ENCODE results near the gene DNAJC3. TPM values are rescaled to one million over a fixed set of nuclear protein-coding genes. Genes with fewer than 3 reads are reported as not detected.
A peak's percentile ranks its signal among the peaks of the same experiment; 100 is the strongest.

The DNAJC3 gene
- total RNA-seq, 4 donors from 2014 or later = 15.7 to 21.6 (median 20.5) TPM

- H3K9me3 ChIP-seq = no peaks in the 10 kb centered on the region
- in situ Hi-C loops (cut with MboI; ENCODE audit: low sequenced_read_pairs in 4 of 4) = no loop called here
- intact Hi-C loops (cut with DNase I; ENCODE audit: low total_unique reads) = no loop called here
- H3K27ac ChIP-seq = no peak overlapping the region
- peaks cover 29 to 32% of the 10 kb centered on the region in 2 donors for H3K4me1 ChIP-seq
- no peaks in the 10 kb centered on the region for H3K36me3 ChIP-seq
- ATAC-seq (peak; percentile 55 to 75), DNase-seq (peak in 1 of 2 donors; percentile 11)
- H3K27me3 ChIP-seq = no peaks in the 10 kb centered on the region
- no peak overlapping the region for H3K4me3 ChIP-seq
- TF ChIP-seq POLR2A (IDR thresholded peaks at IDR 0.05) = no peak
- no peak for TF ChIP-seq CTCF (IDR thresholded peaks at IDR 0.05 in 4 of 5, conservative IDR thresholded peaks at IDR 0.05 in 1 of 5)
Observed at GRCh38 chr13:95698047-95698749, 21.3 kb downstream of the DNAJC3 start.

GRCh38 chr13:95703576-95703975, 26.6 kb downstream of the DNAJC3 start:
- ATAC-seq = no peak
- peaks cover 33 to 34% of the 10 kb centered on the region in 2 donors for H3K4me1 ChIP-seq
- no peaks in the 10 kb centered on the region for H3K36me3 ChIP-seq
- no peak overlapping the region for H3K4me3 ChIP-seq
- no peaks in the 10 kb centered on the region for H3K9me3 ChIP-seq
- intact Hi-C loops (cut with DNase I; ENCODE audit: low total_unique reads) (no loop called here), in situ Hi-C loops (cut with MboI; ENCODE audit: low sequenced_read_pairs in 4 of 4) (no loop called here)
- TF ChIP-seq POLR2A (IDR thresholded peaks at IDR 0.05) (no peak), CTCF (IDR thresholded peaks at IDR 0.05 in 4 of 5, conservative IDR thresholded peaks at IDR 0.05 in 1 of 5) (no peak)
- H3K27ac ChIP-seq = no peak overlapping the region
- DNase-seq = no peak
- no peaks in the 10 kb centered on the region for H3K27me3 ChIP-seq

- no peak for TF ChIP-seq POLR2A (IDR thresholded peaks at IDR 0.05)
- TF ChIP-seq CTCF (IDR thresholded peaks at IDR 0.05 in 4 of 5, conservative IDR thresholded peaks at IDR 0.05 in 1 of 5) = peak in 1 of 5 experiments; percentile 19
Observed at GRCh38 chr13:95704510-95704909, 27.6 kb downstream of the DNAJC3 start.

GRCh38 chr13:95706356-95706755, 29.4 kb downstream of the DNAJC3 start:
- ATAC-seq = no peak
- intact Hi-C loops (cut with DNase I; ENCODE audit: low total_unique reads) = no loop called here
- in situ Hi-C loops (cut with MboI; ENCODE audit: low sequenced_read_pairs in 4 of 4) = no loop called here
- Histone ChIP-seq H3K27me3 (no peaks in the 10 kb centered on the region), H3K4me1 (peaks cover 21 to 23% of the 10 kb centered on the region in 2 donors), H3K36me3 (peaks cover 0 to 15% of the 10 kb centered on the region in 2 donors), H3K9me3 (no peaks in the 10 kb centered on the region), H3K27ac (no peak overlapping the region), H3K4me3 (no peak overlapping the region)
- TF ChIP-seq CTCF (IDR thresholded peaks at IDR 0.05 in 4 of 5, conservative IDR thresholded peaks at IDR 0.05 in 1 of 5) = no peak
- TF ChIP-seq POLR2A (IDR thresholded peaks at IDR 0.05) = no peak
- DNase-seq = no peak

More at GRCh38 chr13:95704510-95704909, 27.6 kb downstream of the DNAJC3 start:
- ATAC-seq (no peak), DNase-seq (no peak)
- no peaks in the 10 kb centered on the region for H3K27me3 ChIP-seq
- no peak overlapping the region for H3K4me3 ChIP-seq
- in situ Hi-C loops (cut with MboI; ENCODE audit: low sequenced_read_pairs in 4 of 4) = no loop called here
- no peak overlapping the region for H3K27ac ChIP-seq
- H3K9me3 ChIP-seq = no peaks in the 10 kb centered on the region
- peaks cover 27 to 28% of the 10 kb centered on the region in 2 donors for H3K4me1 ChIP-seq
- intact Hi-C loops (cut with DNase I; ENCODE audit: low total_unique reads) = no loop called here
- no peaks in the 10 kb centered on the region for H3K36me3 ChIP-seq

All from gastrocnemius medialis (tissue), 4 donors.